HG02973 (cell line): ENCODE results near the gene SPSB1.
A peak's percentile ranks its signal among the peaks of the same experiment; 100 is the strongest.
"Not testable (repeated sequence)": the region's sequence is repeated elsewhere in the genome, so short reads cannot be mapped to it uniquely, and the experiment has no call there.

Experiments used
- ATAC-seq: cut with Tn5 transposase; IDR thresholded peaks from one replicate; pipeline ENCODE4 v1.9.1; 2021; ENCODE audit warnings: moderate library complexity; ENCODE audit not compliant: unreplicated experiment

Gene SPSB1

DNA sequence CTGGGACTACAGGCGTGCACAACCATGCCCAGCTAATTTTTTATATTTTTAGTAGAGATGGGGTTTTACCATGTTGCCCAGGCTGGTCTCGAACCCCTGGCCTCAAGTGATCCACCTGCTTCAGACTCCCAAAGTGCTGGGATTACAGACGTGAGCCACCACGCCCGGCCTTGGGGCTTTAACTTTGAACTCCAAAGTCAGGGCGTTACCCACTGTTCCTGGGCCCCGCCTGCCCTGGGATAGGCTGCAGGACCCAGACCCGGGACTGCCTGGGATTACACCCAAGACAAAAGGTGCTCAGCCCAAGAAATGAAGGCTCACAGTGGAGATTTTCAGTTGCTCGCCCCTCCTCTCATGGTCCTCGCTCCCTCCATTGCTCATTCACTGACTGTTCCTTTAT lies 92.7 kb downstream of the SPSB1 start:
- ATAC-seq: not testable (repeated sequence)

DNA sequence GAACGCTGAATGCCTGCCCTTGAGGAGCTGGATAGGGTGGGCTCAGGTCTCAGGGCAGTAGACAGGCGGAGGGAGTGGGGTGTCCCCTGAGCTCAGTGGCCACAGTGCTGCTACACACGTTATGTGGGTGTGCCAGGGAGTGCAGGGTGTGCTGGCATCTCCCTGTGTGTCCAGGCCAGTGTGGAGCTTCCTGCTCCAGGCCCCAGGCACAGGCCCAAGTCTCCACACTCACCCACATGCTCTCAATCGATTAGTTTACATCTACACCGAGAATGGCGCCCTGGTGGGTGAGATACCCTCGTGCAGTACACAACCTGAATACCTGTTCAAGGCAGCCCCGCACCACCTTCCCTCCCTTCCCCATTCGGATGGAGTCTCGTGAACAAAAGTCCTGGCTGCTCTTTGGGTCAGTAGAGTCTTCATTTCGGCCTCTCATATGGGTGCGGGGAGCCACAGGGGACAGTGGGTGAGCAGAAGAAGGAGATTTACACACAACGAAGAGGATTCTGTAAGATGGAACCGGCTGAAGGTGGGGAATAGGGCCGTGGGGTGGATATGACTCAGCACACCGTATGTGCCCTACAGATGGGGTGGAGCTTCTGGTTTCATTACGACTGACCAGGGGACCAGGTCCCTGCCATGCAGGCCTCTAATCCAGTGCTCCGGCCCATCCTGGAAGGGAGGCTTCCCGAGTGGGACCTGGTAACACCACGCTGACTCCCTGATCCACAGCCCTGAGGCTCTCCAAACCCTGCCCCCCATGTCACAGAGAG lies 93.3 kb downstream of the SPSB1 start:
- ATAC-seq: no peak

DNA sequence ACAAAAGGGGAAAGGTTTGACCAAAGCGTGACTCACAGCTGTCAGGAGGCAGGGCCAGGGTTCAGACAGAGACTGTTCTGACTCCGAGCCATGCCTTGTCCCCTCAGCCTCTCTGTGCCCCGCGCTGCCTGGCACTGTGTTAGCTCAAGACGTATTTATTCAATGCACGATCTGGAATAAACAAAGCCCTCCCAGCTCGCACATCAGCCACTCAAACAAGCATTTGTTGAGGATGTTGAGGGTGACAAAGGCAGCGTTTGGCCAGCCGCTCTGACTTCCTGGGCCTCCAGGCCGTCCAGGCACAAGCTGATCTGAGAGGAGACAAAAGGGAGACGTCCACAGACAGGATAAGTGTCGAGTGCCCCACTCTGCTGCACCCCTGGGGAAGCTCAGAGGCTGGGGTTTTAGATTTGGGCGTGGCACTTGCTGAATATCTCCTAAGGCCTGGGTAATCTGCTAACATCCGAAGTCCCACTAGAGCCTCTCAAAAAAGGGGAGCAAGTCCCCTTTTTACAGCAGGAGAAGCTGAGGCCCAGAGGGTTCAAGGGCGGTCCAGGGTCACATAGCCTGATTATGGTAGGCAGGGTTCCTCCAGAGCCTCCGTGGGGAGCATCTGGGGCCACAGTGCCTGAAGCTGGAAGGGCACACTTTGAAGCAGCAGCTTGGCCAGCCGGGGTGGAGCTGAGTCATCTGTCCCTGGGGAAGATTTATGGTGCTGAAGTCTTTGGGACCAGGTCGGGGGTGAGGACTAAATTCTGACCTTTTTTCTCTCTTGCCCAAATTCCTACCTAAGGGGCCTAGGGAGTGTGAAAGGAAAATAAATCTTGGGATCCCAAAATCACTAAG lies 95.9 kb downstream of the SPSB1 start:
- no peak for ATAC-seq

DNA sequence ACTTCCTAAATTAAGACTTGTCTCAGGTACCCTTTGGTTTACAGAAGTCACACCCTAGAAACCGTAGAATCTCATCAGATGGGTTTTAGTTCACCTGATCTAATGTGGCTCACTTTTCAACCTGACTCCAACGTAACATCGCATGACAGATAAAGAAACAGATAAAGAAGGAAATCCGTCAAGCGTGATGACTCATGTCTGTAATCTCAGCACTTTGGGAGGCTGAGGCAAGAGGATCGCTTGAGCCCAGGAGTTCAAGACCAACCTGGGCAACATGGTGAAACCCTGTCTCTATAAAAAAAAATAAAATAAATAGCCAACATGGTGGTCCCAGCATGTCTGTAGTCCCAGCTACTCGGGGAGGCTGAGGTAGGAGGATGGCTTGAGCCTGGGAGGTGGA lies 97.3 kb downstream of the SPSB1 start:
- ATAC-seq: no peak

DNA sequence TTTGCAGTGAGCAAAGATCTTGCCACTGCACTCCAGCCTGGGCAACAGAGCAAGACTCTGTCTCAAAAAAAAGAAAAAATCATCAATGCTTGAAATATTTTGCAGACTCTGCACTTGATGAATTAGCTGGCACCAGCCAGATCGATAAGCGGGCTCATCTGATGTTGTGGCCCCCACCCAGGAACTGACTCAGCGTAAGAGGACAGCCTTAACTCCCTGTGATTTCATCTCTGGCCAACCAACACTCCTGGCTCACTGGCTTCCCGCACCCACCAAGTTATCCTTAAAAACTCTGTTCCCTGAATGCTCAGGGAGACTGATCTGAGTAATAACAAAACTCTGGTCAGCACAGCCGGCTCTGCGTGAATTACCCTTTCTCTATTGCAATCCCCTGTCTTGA lies 98.9 kb downstream of the SPSB1 start:
- ATAC-seq: no peak

DNA sequence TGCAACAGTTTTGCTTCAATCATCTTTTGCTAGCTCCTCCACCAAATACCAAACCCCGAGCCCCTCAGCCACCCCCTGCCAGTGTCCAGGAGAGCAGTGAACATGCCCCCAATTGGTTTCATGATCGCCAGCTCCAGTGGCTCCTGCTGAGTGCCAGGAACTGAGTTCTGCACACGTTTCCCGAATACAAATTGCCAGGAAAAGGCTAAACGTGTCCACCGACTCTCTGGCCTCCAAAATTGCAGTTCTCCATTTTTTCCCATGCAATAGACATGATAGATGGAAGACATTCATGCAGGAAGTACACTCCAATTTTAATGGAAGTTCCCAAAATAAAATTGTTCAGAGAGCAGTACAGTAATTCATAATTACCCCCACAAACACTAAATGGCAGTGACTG lies 101.3 kb downstream of the SPSB1 start:
- no peak for ATAC-seq

DNA sequence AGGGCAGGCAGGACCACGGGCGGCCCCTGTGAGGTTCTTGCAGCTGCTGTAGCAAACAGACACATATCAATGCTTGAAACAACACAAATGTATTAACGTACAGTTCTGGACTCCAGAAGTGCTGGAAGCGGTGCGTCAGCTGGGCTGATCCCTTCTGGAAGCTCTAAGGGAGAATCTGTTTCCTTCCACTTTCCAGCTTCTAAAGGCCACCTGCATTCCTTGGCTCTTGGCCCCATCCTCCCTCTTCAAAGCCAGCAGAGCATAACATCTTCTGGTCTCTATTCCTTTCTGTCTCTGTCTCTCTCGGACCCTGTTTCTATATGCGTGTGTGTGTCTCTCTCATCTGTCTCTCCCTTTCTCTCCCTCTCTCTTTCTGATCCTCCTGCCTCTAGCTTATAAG lies 102.3 kb downstream of the SPSB1 start:
- no peak for ATAC-seq

DNA sequence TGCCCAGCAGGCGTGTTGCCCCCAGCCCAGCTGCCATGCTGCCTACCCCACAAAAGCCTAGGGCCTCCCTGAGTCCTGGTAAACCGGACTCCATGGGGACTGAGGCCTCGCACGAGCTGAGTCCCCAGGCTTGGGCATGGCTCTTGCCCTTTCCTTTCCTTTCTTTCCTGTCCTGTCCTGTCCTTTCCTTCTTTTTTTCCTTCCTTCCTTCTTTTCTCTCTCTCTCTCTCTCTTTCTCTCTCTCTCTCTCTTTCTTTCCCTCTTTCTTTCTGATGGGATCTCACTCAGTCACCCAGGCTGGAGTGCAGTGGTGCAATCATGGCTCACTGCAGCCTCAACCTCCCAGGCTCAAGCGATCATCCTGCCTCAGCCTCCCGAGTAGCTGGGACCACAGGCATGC lies 104.4 kb downstream of the SPSB1 start:
- no peak for ATAC-seq

DNA sequence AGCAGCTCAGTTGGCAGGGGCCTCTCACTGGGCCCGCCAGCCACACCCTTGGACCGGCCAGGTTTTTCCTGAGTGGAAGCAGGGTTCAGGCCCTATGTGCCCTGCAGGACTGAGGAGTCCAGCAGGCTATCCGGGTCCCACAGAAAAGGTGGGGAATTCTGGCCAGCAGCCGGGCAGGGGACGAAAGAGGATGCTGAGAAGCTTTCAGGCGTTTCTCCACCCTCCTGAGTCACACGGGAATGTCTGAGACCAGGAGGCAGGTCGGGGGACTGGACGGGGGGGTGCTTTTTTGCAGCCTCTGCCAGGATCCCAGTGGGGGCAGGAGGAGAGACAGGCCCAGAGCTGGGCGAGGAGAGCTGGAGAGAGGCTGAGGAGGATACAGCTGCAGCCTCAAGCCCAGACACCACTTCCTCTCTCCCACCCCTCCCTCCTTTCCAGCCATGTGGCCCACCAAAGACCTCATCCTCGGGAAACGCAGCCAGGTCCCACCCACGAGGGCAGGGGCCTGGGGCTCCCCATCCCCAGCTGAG lies 105.4 kb downstream of the SPSB1 start:
- no peak for ATAC-seq

DNA sequence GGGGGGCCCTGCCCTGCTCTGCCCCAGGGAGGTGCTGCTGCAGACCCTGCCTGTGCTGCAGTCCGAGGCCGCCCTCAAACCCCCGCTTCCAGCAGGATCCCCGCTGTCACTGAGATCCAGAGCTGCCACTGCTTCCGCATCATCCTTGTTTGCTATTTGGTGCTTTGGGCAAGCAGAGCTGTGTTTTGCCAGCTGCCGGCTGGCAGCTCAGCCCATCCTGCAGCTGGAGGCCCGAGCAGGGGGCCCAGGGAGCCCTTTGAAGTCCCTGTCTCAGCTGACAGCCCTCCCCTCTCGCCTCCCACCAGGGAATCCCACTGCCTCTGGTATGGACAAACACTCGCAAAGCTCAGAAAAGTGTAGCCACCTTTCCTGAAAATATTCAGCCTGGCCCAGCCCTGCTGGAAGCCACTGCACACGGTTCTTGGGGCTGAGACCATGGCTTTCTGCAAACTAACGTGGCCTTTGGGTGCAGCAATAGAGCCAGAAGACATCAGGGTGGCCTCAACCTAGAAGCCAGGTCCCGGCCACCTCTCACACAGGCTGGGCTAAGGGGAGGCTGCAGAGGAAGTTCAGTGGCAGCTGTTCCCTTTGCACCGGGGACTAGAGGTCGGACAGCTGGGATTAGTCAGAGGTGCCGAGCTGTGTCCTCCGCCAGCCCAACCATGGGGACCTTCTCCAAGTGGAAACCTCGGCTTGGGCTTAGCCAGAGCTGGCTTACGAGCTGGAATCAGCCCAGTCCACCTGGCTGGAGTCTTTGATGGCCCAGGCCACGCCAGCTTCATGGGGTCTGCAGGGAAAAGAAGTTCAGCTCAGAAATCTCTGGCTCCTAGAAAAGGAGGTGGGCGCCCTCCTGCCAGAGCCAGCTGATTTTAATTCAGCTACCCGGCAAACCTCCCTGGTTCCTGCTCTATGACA lies 107.1 kb downstream of the SPSB1 start:
- no peak for ATAC-seq

DNA sequence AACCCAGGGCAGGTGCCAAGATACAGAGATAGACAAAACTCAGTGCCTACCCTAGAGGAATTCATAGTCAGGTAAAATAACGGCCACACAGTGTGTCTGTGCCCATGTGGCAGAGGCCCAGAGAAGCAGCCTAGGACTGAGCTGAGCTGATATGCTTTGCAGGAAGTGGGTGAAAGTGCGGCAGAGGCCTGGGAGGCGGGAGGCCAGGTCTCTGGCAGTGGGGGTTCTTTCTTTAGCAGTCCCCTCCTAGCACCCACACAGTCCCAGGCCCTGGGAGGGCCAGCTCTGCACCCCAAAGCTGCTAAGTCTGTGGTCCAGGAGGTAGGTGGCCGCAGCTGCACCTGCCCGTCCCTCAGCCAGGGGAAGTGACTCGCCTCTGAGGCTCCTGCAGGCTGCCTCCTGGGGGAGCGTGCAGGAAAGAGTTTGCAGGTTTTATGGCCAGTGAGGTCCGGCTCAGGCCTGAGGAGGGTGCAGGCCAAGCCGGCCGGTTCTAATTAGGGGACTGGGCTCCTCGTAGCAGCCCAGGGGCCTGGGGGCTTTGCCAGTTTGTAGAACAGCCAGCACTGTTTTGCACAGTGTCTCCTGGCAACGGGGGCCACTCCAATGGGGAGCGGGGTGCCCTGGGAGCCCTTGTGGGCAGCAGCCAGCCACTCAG lies 107.9 kb downstream of the SPSB1 start:
- ATAC-seq: no peak

DNA sequence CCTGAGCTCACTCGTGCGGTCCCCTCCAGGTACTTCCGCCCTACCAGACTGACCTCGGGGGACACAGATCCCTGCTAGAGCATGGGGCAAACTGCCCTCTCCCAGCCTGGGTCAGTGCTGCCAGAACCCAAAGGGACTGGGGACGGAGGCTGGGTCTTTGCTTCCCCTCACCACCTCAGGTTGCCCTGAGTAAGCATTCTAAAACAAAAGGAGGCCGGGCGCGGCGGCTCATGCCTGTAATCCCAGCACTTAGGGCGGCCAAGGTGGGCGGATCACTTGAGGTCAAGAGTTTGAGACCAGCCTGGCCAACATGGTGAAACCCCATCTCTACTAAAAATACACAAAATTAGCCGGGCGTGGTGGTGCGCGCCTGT lies 108.4 kb downstream of the SPSB1 start:
- ATAC-seq: no peak

DNA sequence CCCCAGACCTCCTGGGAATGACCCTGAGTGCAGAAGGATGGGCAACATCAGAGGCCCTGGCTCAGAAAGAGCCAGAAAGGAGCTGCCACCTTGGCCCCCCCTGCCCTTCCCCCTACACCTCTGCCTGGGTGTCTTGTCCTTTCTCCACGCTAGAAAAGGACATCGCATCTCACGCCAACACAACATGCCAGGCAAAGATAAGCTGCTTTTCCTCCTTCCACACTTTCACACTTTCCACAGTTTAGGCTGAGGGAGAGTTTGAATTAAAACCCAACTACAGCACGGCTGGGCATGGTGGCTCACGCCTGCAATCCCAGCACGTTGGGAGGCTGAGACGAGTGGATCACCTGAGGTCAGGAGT lies 109.5 kb downstream of the SPSB1 start:
- ATAC-seq: no peak

DNA sequence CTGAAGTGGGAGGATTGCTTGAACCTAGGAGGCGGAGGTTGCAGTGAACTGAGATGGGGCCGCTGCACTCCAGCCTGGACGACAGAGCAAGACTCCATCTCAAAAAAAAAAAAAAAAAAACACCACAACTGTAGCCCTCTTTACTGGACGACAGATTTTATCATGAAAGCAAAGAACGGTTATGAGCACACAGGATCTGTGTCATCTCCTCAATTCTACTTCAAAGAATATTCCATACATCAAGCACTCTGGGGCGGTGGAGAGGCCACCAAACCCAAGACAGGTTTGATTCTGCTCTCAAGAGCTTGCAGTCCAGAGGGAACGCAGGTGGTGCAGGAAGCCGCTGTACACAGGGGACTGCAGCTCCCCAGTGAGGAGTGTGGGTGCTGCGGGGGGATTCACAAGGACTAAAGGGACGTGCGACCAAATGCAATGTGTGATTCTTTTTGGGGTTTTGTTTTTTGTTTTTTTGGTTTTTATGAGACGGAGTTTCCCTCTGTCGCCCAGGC lies 110.1 kb downstream of the SPSB1 start:
- ATAC-seq: no peak

DNA sequence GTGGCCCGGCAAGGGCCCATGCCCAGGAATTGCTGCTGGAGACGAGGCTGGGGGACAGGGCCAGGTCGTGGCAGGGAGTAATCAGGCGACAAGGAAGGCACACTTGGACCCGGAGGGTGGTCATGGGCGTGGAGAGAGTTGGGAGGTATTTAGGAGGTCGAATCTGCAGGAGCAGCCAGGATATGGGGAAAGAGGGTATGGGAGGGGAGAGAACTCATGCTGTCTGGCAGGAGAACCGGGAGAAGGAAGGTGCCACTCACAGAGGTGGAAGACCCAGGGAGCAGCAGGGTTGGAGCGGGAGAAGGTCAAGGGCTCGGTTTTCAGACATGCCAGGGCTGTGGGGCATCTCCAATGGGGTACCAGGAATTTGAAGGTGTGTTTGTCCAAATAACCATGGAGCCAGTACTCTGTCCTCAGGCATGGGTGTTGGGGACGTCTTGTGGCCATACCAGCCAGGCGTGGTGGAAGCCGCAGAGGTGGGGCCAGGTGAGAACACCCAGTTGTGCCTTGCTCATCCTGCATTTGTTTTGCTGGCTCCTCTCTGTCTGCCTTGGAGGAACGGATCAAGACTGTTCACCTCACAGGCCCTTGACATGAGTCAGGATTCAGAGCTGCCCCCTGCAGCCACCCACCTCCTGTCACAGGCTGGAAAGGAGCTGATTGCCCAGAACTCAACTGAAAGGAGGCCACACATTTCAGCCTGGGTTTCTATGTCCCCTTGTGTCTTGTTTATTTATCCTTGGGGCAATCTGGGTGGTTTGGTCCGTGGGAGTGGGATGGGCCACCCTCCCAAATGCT lies 111.6 kb downstream of the SPSB1 start:
- no peak for ATAC-seq

DNA sequence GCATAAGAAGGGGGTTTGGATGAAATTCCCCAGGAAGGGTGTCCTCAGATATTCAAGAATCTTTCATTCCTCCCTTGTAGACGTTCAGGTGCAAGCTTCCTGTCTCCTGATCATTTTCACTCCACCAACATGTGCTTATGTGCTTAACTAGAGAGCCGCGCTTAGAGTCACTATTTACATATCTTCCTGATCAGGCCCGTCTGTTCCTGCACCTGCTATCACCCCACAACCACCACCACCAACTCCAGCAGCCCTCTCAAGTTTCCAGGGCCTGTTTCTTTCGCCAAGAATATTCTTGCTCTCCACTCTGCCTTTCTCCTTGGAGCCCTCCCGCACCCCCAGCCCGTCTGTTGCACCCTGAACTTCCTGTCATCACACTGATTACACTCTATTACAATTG lies 113.4 kb downstream of the SPSB1 start:
- ATAC-seq: no peak

DNA sequence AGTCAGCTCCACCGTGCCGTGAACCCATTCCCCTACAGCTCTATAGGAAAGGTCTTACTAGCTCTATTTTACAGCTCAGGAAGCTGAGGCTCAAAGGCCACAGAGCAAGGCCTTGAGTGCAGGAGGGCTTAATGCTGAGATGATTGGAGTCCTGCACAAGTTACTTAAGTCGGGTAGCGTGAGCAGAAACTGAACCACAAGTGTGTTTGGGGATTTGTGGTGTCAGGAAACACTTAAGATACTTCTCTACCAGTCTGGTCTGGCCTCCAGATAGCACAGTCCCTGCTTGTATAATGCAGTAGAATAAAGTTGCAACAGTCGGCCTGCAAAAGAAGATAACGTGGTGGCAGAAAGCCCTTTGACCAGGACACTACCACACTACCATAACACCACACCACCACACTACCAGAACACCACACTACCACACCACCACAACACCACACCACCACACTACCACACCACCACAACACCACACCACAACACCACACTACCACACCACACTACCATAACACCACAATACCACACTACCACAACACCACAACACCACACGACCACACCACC lies 118.1 kb downstream of the SPSB1 start:
- no peak for ATAC-seq

DNA sequence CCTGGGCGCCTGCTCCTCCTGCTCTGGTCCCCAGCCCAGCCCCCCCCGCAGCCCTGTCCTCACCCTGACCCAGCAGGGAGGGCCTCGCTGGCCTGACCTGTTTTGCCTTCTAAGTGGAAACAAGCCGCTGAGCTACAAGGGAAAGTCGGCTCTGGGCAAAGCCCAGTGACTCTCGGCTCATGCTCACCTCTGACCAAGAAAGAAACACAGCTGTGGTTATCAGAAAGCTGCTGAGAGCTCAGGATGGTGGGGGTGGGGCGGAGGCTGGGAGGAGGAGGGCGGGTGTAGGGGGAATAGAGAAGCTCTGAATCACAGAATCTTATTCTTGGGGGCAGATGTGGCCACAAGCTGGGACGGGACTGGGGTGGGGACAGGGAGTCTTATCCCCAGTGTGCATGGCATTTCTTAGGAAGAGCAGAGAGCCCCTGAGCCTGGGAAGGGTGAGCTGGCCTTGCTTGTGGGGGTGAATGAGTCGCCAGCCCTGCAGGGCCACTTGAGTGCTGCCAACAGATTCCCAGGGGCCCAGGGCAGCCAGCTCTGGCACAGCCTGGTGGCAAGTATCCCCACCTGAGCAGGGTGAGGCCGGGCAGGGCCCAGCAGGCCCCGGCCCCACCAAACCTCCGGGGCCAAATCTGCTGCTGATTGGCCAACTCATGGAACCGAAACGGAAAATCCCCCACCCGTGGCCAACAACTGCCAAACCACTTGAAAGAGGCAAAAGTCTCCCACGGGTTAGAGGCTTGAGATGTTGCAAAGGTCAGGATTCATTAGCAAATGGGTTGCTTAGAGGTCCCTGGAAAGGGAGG lies 120.6 kb downstream of the SPSB1 start:
- ATAC-seq: peak; percentile 61

DNA sequence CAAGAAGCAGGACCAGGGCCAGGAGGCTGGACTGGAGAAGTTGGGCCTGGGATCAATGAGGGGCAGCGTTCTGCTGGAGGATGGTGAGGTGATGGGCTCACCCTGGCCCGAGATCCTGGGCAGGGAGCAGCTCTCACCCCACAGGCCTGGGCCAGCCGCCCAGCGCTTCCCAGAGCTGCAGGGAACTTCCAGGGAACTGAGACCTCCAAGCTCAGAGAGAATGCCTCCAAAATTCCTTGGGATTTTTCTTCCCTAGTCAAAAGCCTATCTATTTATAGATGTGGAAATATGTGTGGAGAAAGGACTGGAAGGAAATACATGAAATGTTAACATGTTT lies 121.2 kb downstream of the SPSB1 start:
- ATAC-seq: no peak
